GM10248 (cell line): Measurements from ENCODE around the gene VWA1.

Source experiments
- CTCF ChIA-PET: fragments of 300-600 bp; sonication (Branson Sonifier 250); formaldehyde crosslinking; extraction: SDS; loops from one replicate; lab custom pipeline; 2021; ENCODE audit warnings: antibody characterized with exemption; lab: Yijun Ruan, JAX
- POLR2A ChIA-PET: fragments of 350-650 bp; sonication (Branson Sonifier 250); formaldehyde crosslinking; extraction: SDS; loops from one replicate; lab custom pipeline; 2020; ENCODE audit warnings: antibody characterized with exemption; lab: Yijun Ruan, JAX
- DNase-seq: peaks from one replicate; pipeline ENCODE4 v3.0.0; 2012; ENCODE audit errors: extremely low spot score
- CTCF ChIP-seq: IDR thresholded peaks from 2 replicates; pipeline ENCODE4 v1.5.1; 2012; ENCODE audit warnings: mild to moderate bottlenecking, low read depth; ENCODE audit errors: extremely low read depth, missing control alignments, control extremely low read depth

VWA1 gene

GRCh38 chr1:1437904-1438376 lies 2.5 kb downstream of the VWA1 start:
- peak; percentile 75 for DNase-seq
- no peak for TF ChIP-seq CTCF
- CTCF ChIA-PET = interaction anchor here (1.2 to 1.8 kb wide), 4 partner anchors 11 to 74 kb away, joined by 3 to 5 read pairs (median 3); no protein-coding TSS in a partner anchor
- POLR2A ChIA-PET = no interaction called here

DNA sequence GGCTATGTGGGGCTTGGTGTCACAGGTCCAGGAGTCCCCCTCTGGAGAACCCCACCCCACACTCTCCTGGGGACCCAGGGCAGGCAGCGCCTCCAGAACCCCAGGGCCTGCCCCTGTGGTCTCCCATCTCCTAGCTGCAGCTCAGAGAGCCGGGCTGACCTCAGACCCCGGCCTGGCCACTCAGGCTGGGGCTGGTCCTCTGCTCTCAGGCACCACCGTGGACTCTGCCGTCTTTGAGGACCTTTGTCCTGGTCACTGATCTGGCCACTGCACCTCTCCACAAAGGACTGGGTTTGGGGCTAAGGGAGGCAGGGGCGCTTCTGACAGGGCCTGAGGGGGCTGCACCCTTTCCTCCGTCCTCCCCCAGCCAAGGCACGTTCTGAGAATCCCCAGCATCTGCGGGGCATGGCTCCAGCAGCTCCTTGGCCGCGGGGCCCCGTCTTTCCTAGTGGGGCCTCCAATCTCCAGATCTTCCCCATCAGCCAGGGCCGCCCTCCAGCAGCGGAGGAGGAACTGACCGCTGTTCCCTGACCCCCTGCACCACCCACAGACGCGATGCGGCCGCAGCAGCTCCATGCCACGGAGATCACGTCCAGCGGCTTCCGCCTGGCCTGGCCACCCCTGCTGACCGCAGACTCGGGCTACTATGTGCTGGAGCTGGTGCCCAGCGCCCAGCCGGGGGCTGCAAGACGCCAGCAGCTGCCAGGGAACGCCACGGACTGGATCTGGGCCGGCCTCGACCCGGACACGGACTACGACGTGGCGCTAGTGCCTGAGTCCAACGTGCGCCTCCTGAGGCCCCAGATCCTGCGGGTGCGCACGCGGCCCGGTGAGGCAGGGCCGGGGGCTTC lies 3.3 kb downstream of the VWA1 start:
- TF ChIP-seq CTCF = no peak
- CTCF ChIA-PET = interaction anchor here (1.8 kb wide), 1 partner anchor 66 kb away, joined by 5 read pairs; no protein-coding TSS in a partner anchor
- POLR2A ChIA-PET = no interaction called here
- DNase-seq = peak; percentile 32

GRCh38 chr1:1439546-1440261 lies 4.2 kb downstream of the VWA1 start:
- TF ChIP-seq CTCF = no peak
- ChIA-PET CTCF (interaction anchor here (1.0 to 2.3 kb wide), 7 partner anchors 12 to 65 kb away, joined by 3 to 11 read pairs (median 7); partner anchors contain the start of genes ANKRD65 and CCNL2), POLR2A (no interaction called here)
- DNase-seq = no peak

GRCh38 chr1:1440262-1441001 lies 4.9 kb downstream of the VWA1 start:
- CTCF ChIA-PET = interaction anchor here (0.7 to 2.3 kb wide), 14 partner anchors 11 to 604 kb away, joined by 3 to 14 read pairs (median 4); partner anchors contain the start of genes ANKRD65 and CCNL2
- no peak for TF ChIP-seq CTCF
- no peak for DNase-seq
- POLR2A ChIA-PET = no interaction called here

DNA sequence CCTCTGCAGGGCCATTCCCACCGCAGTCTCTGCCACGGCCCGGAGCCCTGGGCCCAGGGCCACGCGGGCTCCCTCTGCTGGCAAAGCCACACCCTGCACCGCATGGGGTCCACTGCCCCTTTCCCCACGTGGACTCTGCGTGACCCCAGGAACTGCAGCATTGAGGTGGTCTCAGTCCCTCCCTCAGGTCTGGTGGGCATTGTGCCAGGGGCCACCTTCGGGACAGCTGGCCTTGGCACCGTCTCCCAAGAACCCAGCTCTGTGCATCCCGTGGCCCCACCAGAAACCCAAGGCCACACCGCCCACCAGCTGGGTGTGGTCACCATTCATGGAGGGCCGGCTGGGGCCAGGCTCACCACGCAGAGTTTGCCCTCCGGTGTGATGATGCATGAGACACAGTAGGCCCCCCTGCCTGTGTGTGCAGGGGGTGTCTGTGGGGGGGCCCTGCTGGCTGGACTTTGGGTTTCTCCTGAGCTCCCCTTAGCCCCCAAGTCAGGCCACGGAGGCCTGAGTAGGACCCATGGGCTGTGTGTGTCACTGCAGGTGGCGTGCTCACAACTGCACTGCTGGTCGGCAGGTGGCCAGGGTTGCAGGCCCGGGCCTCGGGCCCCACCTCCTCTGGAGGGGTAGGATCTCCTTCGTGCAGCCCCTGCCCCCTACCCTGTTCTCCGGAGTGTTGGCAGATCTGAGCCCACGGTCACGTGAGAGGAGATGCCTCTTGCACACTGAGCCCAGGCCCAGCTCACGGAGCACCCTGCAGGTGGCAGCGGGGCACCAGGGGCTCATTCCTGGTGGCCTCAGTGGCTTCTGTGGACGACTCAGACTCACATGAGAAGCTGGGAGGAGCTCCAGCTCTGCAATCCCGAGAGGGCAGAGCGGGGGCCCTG lies 5.8 kb downstream of the VWA1 start:
- peak; percentile 87 for DNase-seq
- CTCF ChIA-PET = interaction anchor here (0.6 to 2.3 kb wide), 20 partner anchors 10 to 603 kb away, joined by 3 to 14 read pairs (median 4); partner anchors contain the start of genes ANKRD65 and CCNL2
- peak; percentile 79 for TF ChIP-seq CTCF
- POLR2A ChIA-PET = no interaction called here
